8988T (cell line): Measurements from ENCODE around the gene CLTC.

Source experiments
- DNase-seq: peaks from one replicate; pipeline ENCODE4 v3.0.0; 2011

CLTC gene

GRCh38 chr17:59684967-59685366 lies 65.3 kb downstream of the CLTC start:
- no peak for DNase-seq

DNA sequence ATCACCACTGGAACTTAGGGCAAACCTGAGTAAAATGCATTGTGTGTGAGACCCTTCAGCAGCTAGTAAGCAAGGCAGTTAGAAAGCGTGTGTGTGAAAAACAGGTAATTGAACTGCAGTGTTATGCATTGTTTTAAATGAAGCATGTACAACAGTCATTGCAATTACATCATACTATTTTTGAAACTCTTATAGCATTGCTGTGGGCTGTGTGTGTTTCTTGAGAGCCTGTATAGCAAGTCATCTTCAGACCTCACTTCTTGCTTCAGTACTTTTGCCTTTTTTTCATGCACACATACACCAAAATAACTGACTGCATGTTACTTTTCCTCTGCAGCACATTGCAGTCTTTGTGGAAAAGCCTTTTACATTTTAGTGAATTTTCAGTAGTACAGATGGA lies 68.3 kb downstream of the CLTC start:
- no peak for DNase-seq

GRCh38 chr17:59688496-59688895 lies 68.8 kb downstream of the CLTC start:
- no peak for DNase-seq

GRCh38 chr17:59693582-59693981 lies 73.9 kb downstream of the CLTC start:
- DNase-seq = no peak

DNA sequence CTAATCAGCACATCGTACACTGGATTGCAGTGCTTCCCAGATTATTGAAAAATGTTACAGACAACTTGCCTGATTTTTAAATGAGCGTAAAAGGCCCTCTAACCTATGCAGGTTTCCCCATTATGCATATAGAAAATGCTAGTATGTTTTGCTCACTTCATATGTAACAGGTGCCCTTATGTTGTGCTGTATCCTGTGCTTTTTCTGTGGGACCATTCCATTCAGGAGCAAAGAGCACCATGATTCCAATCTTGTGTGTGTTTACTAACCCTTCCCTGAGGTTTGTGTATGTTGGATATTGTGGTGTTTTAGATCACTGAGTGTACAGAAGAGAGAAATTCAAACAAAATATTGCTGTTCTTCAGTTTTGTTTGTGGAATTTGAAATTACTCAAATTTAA lies 74.6 kb downstream of the CLTC start:
- DNase-seq = no peak

DNA sequence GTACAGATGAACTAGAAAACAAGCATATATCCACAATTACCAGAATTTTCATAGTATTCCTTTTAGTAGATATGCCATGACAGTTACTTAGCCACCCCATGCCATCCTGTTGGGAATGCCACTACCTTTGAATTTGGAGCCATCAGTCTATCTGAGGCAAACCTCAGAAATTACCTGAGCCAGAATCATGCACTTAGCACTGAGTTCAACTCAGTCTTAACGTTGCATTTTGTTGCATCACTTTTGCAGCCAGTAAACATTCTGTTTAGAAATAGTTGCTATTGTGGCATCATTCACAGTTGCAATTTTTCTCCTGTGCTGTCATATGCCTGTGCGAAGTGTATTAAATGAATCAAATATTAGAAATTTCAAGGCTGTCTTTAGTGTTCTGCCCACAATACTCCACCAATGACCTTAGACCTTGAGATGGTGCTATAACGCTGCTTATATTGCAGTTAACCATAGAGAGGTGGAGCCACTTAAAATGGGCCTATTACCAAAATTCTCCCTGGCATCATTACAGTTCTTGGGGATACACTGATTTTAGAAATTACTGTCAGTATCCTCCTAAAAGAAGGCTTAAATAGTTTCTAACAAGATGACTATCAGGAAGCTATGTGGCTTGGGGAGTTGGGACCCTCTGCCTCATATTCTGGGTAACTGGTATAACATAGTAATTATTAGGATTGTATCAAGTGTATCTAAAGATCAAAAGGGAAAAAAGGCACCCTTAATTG lies 76.4 kb downstream of the CLTC start:
- no peak for DNase-seq

DNA sequence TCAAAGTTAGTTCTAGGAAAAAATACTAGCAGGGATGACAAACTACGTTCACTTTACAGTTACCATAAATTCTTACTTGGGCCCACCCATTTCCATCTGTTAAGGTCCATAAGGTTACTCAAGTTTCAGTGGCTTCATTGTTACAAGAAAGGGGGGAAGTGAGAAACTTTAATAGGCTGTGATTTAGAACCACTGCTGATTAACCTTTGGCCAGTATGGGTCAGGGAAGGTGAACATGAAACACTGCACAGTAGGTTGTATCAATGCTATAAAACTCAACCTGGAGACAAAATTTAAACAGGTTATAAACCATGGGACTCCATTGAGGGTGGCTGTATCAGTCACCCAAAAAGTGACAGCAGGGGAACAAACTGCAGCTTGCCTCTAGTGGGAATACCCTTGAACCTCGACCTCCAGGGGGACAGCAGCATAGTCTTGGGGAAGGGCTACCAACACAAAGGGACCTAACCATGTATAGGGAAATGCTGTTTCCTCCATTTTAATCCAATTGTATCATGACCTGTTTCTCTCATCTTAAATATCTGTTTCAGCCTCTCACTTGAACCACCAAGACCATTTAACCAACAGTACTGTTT lies 77.1 kb downstream of the CLTC start:
- no peak for DNase-seq

- no peak for DNase-seq
Observed at GRCh38 chr17:59698143-59698542, 78.4 kb downstream of the CLTC start.

- DNase-seq = no peak
Observed at GRCh38 chr17:59699218-59699617, 79.5 kb downstream of the CLTC start.

- no peak for DNase-seq
Observed at GRCh38 chr17:59699786-59700185, 80.1 kb downstream of the CLTC start.

DNA sequence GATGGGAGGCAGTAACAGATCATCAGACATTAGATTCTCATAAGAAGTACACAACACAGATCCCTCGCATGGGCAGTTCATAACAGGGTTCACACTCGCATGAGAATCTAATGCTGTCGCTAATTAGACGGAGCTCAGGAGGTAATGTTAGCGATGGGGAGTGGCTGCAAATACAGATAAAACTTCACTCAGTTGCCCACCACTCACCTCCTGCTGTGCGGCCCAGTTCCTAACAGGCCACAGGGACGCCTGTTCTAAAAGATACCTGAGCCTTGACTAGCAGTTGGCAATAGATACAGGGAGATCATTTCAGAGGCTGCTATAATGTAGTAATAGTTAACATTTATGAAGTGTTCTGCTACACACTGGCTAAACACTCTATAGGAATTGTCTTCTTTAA lies 82.6 kb downstream of the CLTC start:
- no peak for DNase-seq

DNA sequence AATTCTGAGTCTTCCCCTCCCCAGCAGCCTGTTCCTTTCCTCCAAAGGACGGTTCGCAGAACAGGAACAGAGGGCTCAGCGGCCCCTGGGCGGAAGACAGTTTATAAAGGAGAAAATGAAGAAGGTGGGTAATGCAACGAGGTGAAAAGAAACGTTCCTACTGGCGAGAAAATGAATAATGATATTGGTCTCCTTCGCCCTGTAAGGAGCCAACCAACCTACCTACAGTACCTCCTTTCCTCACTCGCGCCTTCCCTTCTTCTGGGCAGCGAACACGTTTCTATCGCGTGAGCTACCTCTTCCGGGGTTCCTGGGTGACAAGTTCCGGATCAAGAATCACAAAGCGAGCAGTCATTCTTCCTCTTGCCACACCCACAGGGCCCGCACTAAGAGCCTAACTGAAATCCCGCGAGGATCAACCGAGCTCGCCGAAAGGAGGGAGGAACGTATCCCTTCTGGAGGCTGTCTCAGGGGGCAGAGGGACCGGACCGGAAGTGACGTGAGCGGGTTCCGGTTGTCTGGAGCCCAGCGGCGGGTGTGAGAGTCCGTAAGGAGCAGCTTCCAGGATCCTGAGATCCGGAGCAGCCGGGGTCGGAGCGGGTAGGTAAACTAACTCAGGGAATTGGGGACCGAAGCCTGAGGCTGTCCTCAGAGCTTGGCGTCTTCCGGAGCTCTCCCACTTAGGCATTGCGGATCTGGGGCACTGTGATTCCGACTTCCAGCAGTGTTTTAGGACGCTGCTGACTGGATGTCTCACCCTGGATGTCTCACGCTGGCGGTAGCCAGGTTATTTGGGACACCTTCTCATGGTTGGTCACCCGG lies 87.7 kb downstream of the CLTC start, which contains the start of the genes PTRH2 and VMP1:
PTRH2 (minus strand) TSS at position 282 of the 822 bp plus-strand sequence. CDS start 9,452 bp downstream, outside the sequence.
VMP1 (plus strand) TSS at position 506 of the 822 bp plus-strand sequence. CDS start 23,793 bp downstream, outside the sequence.
- DNase-seq = peak; percentile 70

DNA sequence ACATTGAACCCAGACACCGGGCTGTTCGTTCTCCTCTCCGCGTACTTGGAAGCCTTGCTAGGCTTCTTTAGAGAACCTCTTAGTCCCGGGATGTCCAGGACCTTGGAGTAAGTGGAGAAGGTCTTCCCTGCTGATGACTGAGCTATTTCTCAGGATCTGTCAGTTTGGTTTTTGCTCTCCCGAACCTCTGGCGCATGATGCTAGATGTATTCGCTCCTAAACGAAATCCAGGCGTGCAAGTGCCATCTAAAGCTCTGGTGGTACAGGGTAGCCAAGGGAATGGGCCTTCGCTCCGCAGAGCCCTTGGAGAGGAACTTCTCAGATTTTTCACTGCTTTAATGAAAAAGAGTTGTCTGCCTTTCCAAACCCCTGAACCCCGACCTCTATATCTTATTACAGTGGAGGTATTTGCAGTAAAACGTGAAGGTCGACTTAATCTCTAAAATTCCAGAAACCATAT lies 88.3 kb downstream of the CLTC start:
- no peak for DNase-seq

DNA sequence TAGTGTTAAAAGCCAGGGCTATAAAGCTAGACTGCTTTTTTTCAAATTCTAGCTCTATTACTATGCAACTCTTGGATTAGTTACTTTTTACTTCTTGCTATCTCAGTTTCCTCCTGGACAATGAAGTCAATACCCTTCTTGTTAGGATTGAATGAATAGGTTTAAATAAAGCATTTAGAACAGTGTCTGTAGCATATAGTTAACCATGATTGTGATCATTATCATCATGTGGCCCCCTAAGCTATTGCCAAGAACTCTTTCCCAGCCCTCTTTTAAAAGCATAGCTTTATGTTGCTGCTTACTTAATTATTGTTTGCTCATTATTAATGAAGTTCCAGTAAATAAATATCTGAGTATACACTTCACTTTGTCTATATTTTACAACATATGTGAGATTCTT lies 92.2 kb downstream of the CLTC start:
- no peak for DNase-seq

- DNase-seq = no peak
Observed at GRCh38 chr17:59712862-59713261, 93.2 kb downstream of the CLTC start.

DNA sequence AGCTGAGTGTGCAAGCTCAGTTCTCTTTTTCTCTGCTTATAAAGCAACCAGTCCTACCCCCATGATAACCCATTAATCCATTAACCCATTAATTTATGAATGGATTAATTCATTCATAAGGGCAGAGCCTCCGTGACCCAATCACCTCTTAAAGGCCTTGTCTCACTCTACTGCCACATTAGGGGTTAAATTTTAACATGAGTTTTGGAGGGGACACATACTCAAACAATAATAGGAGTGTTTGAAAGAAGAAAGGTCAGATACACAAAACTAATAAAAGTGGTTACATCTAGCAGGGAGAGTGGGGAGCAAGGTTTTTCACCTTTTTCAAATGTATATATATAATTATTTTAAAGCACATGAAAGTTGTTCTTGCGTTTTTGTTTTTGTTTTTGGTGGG lies 94.6 kb downstream of the CLTC start:
- DNase-seq = no peak

DNA sequence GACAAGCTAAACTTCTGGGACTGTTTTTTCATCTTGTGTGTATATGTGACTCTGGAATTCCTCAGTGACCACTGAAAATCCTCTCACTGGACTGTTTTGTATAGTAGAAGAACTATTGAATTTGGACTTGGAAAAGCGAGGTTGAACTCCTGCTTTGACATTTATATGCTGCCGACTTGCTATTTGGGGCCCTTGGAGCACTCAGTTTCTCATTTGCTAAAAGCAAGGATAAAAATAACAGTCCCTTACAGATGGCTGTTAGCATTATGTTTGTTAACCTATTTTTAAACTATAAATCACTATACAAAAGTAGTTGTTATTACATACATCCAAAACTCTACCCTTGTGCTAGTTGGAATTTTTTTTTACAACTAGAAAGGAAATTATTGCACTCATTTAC lies 96.7 kb downstream of the CLTC start:
- DNase-seq = no peak

GRCh38 chr17:59719526-59719925 lies 99.8 kb downstream of the CLTC start:
- no peak for DNase-seq

- no peak for DNase-seq
Observed at GRCh38 chr17:59722623-59723022, 102.9 kb downstream of the CLTC start.

- DNase-seq = no peak
Observed at GRCh38 chr17:59723041-59723440, 103.3 kb downstream of the CLTC start.

- no peak for DNase-seq
Observed at GRCh38 chr17:59723607-59724006, 103.9 kb downstream of the CLTC start.

- no peak for DNase-seq
Observed at GRCh38 chr17:59725691-59726090, 106.0 kb downstream of the CLTC start.

DNA sequence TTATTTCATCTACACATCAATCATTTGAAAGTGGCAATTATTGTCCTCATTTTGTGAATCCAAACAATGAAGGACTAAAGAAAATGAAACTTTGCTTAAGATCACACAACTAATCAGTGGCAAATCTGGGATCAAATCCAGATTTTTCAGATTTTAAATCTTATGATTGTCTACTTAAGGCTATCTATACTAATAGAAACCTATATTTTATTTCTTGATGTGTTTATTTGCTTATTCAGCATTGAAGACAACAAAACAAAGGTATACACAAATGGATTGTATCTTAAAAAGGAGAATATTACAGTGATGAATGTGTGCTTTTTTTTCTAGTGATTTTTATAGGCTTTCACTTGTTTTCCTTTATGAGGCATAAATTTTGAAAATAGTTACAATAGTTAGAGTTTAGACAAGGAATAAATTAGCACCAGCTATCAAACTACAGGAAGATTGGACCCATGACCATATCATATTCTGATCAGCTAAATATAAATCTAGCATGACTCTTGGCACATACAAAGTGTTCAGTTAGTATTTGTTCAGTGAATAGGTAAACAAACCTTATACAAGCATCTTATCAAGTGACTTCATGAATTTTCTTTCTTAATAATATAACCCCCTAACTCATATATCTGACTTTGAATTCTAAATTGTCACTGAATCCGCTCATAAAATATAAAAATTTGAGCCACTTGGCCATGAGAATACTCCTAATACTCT lies 108.3 kb downstream of the CLTC start:
- DNase-seq = no peak
